BLaER1 treated with 17β-estradiol and CSF1 and Interleukin-3, amounts not matched to agents 10 nM and 100 nM (cell line): ENCODE results near the gene KAZN.

Experiments used
- H3K27ac ChIP-seq, 11 experiments: shearing (Covaris generic); formaldehyde crosslinking; 2 replicates each; pipeline ENCODE4 v1.8.1; 2022
- H3K27me3 ChIP-seq, 11 experiments: shearing (Covaris generic); formaldehyde crosslinking; 2 replicates each; pipeline ENCODE4 v1.8.1; 2022
- H3K36me3 ChIP-seq, 11 experiments: shearing (Covaris generic); formaldehyde crosslinking; 2 replicates each; pipeline ENCODE4 v1.8.1; 2022
- H3K4me1 ChIP-seq, 10 experiments: shearing (Covaris generic); formaldehyde crosslinking; 2 replicates each; pipeline ENCODE4 v1.8.1; 2022
- H3K4me2 ChIP-seq, 11 experiments: shearing (Covaris generic); formaldehyde crosslinking; 2 replicates each; pipeline ENCODE4 v1.8.1; 2022
- H3K4me3 ChIP-seq, 10 experiments: shearing (Covaris generic); formaldehyde crosslinking; 2 replicates each; pipeline ENCODE4 v1.8.1; 2022
- H3K9ac ChIP-seq, 11 experiments: shearing (Covaris generic); formaldehyde crosslinking; 2 replicates each; pipeline ENCODE4 v1.8.1; 2022
- H3K9me3 ChIP-seq, 11 experiments: shearing (Covaris generic); formaldehyde crosslinking; replicated peaks in 1 of 11; 2 replicates each; pipeline ENCODE4 v1.8.1; 2022
- H4K20me1 ChIP-seq, 11 experiments: shearing (Covaris generic); formaldehyde crosslinking; 2 replicates each; pipeline ENCODE4 v1.8.1; 2022
- Cebpa-rat ChIP-seq, 11 experiments: shearing (Covaris generic); IDR thresholded peaks; 2 replicates each; pipeline ENCODE4 v1.8.1; 2022

KAZN gene

GRCh38 chr1:14850563-14850962 is 252.1 kb downstream of the KAZN start:
- H3K4me2 ChIP-seq = no peak overlapping the region
- H3K4me3 ChIP-seq = no peak overlapping the region
- no peaks in the 10 kb centered on the region for H3K27me3 ChIP-seq
- no peaks in the 10 kb centered on the region for H3K9me3 ChIP-seq
- no peaks in the 10 kb centered on the region for H4K20me1 ChIP-seq
- no peak overlapping the region for H3K27ac ChIP-seq
- H3K9ac ChIP-seq = no peak overlapping the region
- TF ChIP-seq Cebpa-rat (IDR thresholded peaks at IDR 0.05) = no peak
- no peaks in the 10 kb centered on the region for H3K36me3 ChIP-seq
- H3K4me1 ChIP-seq = peaks cover 0 to 10% (median 6%) of the 10 kb centered on the region in 10 experiments; a peak in 8 of 20 replicates

- no peak overlapping the region for H3K4me2 ChIP-seq
- no peaks in the 10 kb centered on the region for H3K27me3 ChIP-seq
- H3K4me3 ChIP-seq = no peak overlapping the region
- H3K9me3 ChIP-seq = no peaks in the 10 kb centered on the region
- H3K27ac ChIP-seq = no peak overlapping the region
- H3K4me1 ChIP-seq = peaks cover 0 to 10% (median 6%) of the 10 kb centered on the region in 10 experiments; a peak in 9 of 20 replicates
- H3K36me3 ChIP-seq = no peaks in the 10 kb centered on the region
- no peaks in the 10 kb centered on the region for H4K20me1 ChIP-seq
- no peak for TF ChIP-seq Cebpa-rat (IDR thresholded peaks at IDR 0.05)
- H3K9ac ChIP-seq = no peak overlapping the region
Measured at GRCh38 chr1:14851760-14852159, 253.3 kb downstream of the KAZN start.

GRCh38 chr1:14852291-14852690 is 253.8 kb downstream of the KAZN start:
- no peak overlapping the region for H3K4me2 ChIP-seq
- no peak overlapping the region for H3K9ac ChIP-seq
- H3K36me3 ChIP-seq = no peaks in the 10 kb centered on the region
- no peaks in the 10 kb centered on the region for H3K27me3 ChIP-seq
- TF ChIP-seq Cebpa-rat (IDR thresholded peaks at IDR 0.05) = no peak
- no peaks in the 10 kb centered on the region for H3K9me3 ChIP-seq
- no peak overlapping the region for H3K4me3 ChIP-seq
- no peak overlapping the region for H3K27ac ChIP-seq
- H4K20me1 ChIP-seq = no peaks in the 10 kb centered on the region
- H3K4me1 ChIP-seq = peaks cover 0 to 14% (median 6%) of the 10 kb centered on the region in 10 experiments; a peak in 9 of 20 replicates

GRCh38 chr1:14853518-14853917 is 255.0 kb downstream of the KAZN start:
- Histone ChIP-seq H3K27ac (no peak overlapping the region), H3K4me3 (no peak overlapping the region), H3K4me1 (peaks cover 0 to 14% (median 5%) of the 10 kb centered on the region in 10 experiments; a peak in 9 of 20 replicates), H3K9me3 (no peaks in the 10 kb centered on the region), H3K4me2 (no peak overlapping the region), H3K9ac (no peak overlapping the region), H3K36me3 (no peaks in the 10 kb centered on the region), H4K20me1 (no peaks in the 10 kb centered on the region), H3K27me3 (no peaks in the 10 kb centered on the region)
- no peak for TF ChIP-seq Cebpa-rat (IDR thresholded peaks at IDR 0.05)

- peaks cover 0 to 7% (median 0%) of the 10 kb centered on the region in 10 experiments; a peak in 4 of 20 replicates for H3K4me1 ChIP-seq
- no peaks in the 10 kb centered on the region for H4K20me1 ChIP-seq
- H3K4me2 ChIP-seq = no peak overlapping the region
- H3K36me3 ChIP-seq = no peaks in the 10 kb centered on the region
- H3K27me3 ChIP-seq = no peaks in the 10 kb centered on the region
- no peak overlapping the region for H3K4me3 ChIP-seq
- no peak overlapping the region for H3K9ac ChIP-seq
- H3K27ac ChIP-seq = no peak overlapping the region
- TF ChIP-seq Cebpa-rat (IDR thresholded peaks at IDR 0.05) = no peak
- H3K9me3 ChIP-seq = no peaks in the 10 kb centered on the region
Measured at GRCh38 chr1:14855268-14855667, 256.8 kb downstream of the KAZN start.

GRCh38 chr1:14855801-14856200 is 257.3 kb downstream of the KAZN start:
- H3K27ac ChIP-seq = no peak overlapping the region
- peaks cover 0 to 7% (median 0%) of the 10 kb centered on the region in 10 experiments; a peak in 4 of 20 replicates for H3K4me1 ChIP-seq
- no peak overlapping the region for H3K4me2 ChIP-seq
- no peaks in the 10 kb centered on the region for H3K9me3 ChIP-seq
- no peak overlapping the region for H3K4me3 ChIP-seq
- no peaks in the 10 kb centered on the region for H3K27me3 ChIP-seq
- no peak overlapping the region for H3K9ac ChIP-seq
- H4K20me1 ChIP-seq = no peaks in the 10 kb centered on the region
- no peak for TF ChIP-seq Cebpa-rat (IDR thresholded peaks at IDR 0.05)
- H3K36me3 ChIP-seq = no peaks in the 10 kb centered on the region

GRCh38 chr1:14857436-14858195 is 259.1 kb downstream of the KAZN start:
- TF ChIP-seq Cebpa-rat (IDR thresholded peaks at IDR 0.05) = no peak
- Histone ChIP-seq H3K9ac (no peak overlapping the region), H3K4me3 (no peak overlapping the region), H3K27me3 (no peaks in the 10 kb centered on the region), H3K4me1 (peaks cover 0 to 7% (median 0%) of the 10 kb centered on the region in 10 experiments; a peak in 4 of 20 replicates), H3K4me2 (peak overlapping the region in 5 of 11 experiments; percentile 1 to 36 (median 6); a peak in 3 of 22 replicates), H3K9me3 (no peaks in the 10 kb centered on the region), H3K36me3 (no peaks in the 10 kb centered on the region), H3K27ac (no peak overlapping the region), H4K20me1 (no peaks in the 10 kb centered on the region)

GRCh38 chr1:14862114-14862771 is 263.8 kb downstream of the KAZN start:
- no peak overlapping the region for H3K4me3 ChIP-seq
- peaks cover 0 to 8% (median 4%) of the 10 kb centered on the region in 10 experiments; a peak in 10 of 20 replicates for H3K4me1 ChIP-seq
- H4K20me1 ChIP-seq = peaks cover 0 to 6% (median 0%) of the 10 kb centered on the region in 11 experiments; a peak in 1 of 22 replicates
- no peaks in the 10 kb centered on the region for H3K36me3 ChIP-seq
- H3K4me2 ChIP-seq = no peak overlapping the region
- no peak overlapping the region for H3K9ac ChIP-seq
- no peaks in the 10 kb centered on the region for H3K27me3 ChIP-seq
- TF ChIP-seq Cebpa-rat (IDR thresholded peaks at IDR 0.05) = no peak
- H3K27ac ChIP-seq = no peak overlapping the region
- H3K9me3 ChIP-seq = no peaks in the 10 kb centered on the region

- Histone ChIP-seq H3K36me3 (no peaks in the 10 kb centered on the region), H4K20me1 (peaks cover 0 to 11% (median 0%) of the 10 kb centered on the region in 11 experiments; a peak in 1 of 22 replicates), H3K9me3 (no peaks in the 10 kb centered on the region), H3K27me3 (no peaks in the 10 kb centered on the region), H3K4me2 (no peak overlapping the region), H3K27ac (no peak overlapping the region), H3K9ac (no peak overlapping the region), H3K4me1 (peaks cover 0 to 8% (median 5%) of the 10 kb centered on the region in 10 experiments; a peak in 9 of 20 replicates), H3K4me3 (no peak overlapping the region)
- no peak for TF ChIP-seq Cebpa-rat (IDR thresholded peaks at IDR 0.05)
Measured at GRCh38 chr1:14865106-14865505, 266.6 kb downstream of the KAZN start.
